Measurements from ENCODE around the gene DMRT2.

DNA sequence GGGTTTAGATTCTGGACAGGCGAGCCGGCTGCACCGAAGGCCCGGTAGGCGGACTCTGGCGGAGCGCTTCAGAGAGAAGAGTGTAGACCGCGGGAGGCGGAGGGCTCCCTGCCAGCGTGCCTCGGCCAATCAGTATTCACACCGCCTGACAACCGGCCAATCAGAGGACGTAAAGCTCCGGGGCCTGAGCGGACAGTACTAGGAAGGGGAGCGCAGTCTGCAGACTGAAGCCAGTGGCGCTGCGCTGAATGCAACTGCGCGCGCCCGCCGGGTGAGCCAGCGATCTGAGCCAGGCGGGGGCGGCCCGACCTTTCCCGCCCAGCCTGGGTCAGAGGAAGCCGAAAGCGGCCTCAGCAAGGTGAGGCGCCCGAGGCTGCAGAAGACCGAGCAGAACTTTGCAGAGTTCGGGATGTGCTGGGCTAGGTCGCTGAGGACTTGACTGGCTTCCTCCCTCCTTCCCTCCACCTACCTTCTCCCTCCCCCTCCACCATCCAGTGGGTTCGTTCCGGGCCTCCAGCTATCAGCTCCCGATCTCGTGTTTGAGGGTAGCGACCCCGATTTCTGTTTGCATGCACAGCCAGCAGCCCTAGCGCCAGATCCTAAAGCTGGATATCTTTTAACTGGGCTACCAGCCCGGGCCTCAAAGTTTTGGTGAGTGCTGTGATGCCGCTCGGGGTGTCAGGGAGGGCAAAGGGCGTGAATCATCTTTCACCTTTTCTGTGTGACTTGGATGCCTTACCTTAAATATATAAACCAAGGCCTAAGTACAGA is at the start of gene DMRT2:
- TF ChIP-seq, protein P1, sequence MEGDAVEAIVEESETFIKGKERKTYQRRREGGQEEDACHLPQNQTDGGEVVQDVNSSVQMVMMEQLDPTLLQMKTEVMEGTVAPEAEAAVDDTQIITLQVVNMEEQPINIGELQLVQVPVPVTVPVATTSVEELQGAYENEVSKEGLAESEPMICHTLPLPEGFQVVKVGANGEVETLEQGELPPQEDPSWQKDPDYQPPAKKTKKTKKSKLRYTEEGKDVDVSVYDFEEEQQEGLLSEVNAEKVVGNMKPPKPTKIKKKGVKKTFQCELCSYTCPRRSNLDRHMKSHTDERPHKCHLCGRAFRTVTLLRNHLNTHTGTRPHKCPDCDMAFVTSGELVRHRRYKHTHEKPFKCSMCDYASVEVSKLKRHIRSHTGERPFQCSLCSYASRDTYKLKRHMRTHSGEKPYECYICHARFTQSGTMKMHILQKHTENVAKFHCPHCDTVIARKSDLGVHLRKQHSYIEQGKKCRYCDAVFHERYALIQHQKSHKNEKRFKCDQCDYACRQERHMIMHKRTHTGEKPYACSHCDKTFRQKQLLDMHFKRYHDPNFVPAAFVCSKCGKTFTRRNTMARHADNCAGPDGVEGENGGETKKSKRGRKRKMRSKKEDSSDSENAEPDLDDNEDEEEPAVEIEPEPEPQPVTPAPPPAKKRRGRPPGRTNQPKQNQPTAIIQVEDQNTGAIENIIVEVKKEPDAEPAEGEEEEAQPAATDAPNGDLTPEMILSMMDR (conservative IDR thresholded peaks at IDR 0.05): no peak
- TF ChIP-seq EZH2 (IDR thresholded peaks at IDR 0.05; ENCODE audit: low read depth): no peak
